Measurements from ENCODE around the gene CIPC. TPM values are rescaled to one million over a fixed set of nuclear protein-coding genes. Genes with fewer than 3 reads are reported as not detected.
A peak's percentile ranks its signal among the peaks of the same experiment; 100 is the strongest.

CIPC gene
- polyA plus RNA-seq, 3 donors = 24.2 to 25.4 (median 24.3) TPM

- peak in 1 of 3 donors; percentile 34 for DNase-seq (ENCODE audit: low read depth in 3 of 3, low spot score in 2 of 3)
Observed at GRCh38 chr14:77099425-77100167, 1.5 kb downstream of the CIPC start.

GRCh38 chr14:77100961-77101360 is 2.9 kb downstream of the CIPC start:
- DNase-seq (ENCODE audit: low read depth in 3 of 3, low spot score in 2 of 3) = no peak

GRCh38 chr14:77102154-77102553 is 4.1 kb downstream of the CIPC start:
- no peak for DNase-seq (ENCODE audit: low read depth in 3 of 3, low spot score in 2 of 3)

DNA sequence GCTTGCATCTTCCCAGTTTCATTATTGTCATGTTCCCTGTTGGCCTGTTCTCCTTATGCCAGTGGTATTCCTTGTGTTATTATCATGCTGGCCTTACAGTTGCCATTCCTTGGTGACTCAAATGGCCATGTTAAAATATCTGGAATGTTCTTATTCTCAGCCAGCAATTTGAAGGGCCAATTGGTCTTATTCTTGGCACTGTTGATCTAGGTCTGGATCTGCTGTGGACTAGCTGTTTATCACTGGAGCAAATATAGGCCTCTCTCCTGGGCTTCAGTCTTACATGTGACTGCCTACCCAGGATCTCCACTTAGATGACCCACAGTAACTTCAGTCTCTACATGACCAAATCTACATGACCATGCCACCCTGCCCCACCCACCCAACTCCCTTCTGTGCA is 5.4 kb downstream of the CIPC start:
- no peak for DNase-seq (ENCODE audit: low read depth in 3 of 3, low spot score in 2 of 3)

GRCh38 chr14:77103951-77104350 is 5.9 kb downstream of the CIPC start:
- DNase-seq (ENCODE audit: low read depth in 3 of 3, low spot score in 2 of 3) = no peak

GRCh38 chr14:77104393-77104792 is 6.3 kb downstream of the CIPC start:
- DNase-seq (ENCODE audit: low read depth in 3 of 3, low spot score in 2 of 3) = no peak

GRCh38 chr14:77105145-77105939 is 7.3 kb downstream of the CIPC start:
- DNase-seq (ENCODE audit: low read depth in 3 of 3, low spot score in 2 of 3) = no peak

- no peak for DNase-seq (ENCODE audit: low read depth in 3 of 3, low spot score in 2 of 3)
Observed at GRCh38 chr14:77106666-77107065, 8.6 kb downstream of the CIPC start.

- DNase-seq (ENCODE audit: low read depth in 3 of 3, low spot score in 2 of 3) = no peak
Observed at GRCh38 chr14:77107228-77107627, 9.2 kb downstream of the CIPC start.

- DNase-seq (ENCODE audit: low read depth in 3 of 3, low spot score in 2 of 3) = no peak
Observed at GRCh38 chr14:77108753-77109152, 10.7 kb downstream of the CIPC start.

- no peak for DNase-seq (ENCODE audit: low read depth in 3 of 3, low spot score in 2 of 3)
Observed at GRCh38 chr14:77109656-77110055, 11.6 kb downstream of the CIPC start.

GRCh38 chr14:77110286-77110685 is 12.2 kb downstream of the CIPC start:
- DNase-seq (ENCODE audit: low read depth in 3 of 3, low spot score in 2 of 3) = no peak

- no peak for DNase-seq (ENCODE audit: low read depth in 3 of 3, low spot score in 2 of 3)
Observed at GRCh38 chr14:77111021-77111420, 13.0 kb downstream of the CIPC start.

DNA sequence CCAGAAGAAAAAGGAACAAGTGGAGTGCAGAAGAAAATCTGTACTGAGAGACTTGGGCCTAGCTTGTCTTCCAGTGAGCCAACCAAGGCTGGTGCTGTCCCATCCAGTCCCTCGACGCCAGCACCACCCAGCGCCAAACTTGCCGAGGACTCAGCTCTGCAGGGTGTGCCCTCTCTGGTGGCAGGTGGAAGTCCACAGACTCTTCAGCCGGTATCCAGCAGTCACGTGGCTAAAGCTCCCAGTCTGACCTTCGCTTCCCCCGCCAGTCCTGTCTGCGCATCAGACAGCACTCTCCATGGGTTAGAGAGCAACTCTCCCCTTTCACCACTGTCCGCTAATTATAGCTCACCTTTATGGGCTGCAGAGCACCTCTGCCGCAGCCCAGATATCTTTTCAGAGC is 15.6 kb downstream of the CIPC start:
- DNase-seq (ENCODE audit: low read depth in 3 of 3, low spot score in 2 of 3) = no peak

GRCh38 chr14:77114609-77115008 is 16.6 kb downstream of the CIPC start:
- DNase-seq (ENCODE audit: low read depth in 3 of 3, low spot score in 2 of 3) = no peak

DNA sequence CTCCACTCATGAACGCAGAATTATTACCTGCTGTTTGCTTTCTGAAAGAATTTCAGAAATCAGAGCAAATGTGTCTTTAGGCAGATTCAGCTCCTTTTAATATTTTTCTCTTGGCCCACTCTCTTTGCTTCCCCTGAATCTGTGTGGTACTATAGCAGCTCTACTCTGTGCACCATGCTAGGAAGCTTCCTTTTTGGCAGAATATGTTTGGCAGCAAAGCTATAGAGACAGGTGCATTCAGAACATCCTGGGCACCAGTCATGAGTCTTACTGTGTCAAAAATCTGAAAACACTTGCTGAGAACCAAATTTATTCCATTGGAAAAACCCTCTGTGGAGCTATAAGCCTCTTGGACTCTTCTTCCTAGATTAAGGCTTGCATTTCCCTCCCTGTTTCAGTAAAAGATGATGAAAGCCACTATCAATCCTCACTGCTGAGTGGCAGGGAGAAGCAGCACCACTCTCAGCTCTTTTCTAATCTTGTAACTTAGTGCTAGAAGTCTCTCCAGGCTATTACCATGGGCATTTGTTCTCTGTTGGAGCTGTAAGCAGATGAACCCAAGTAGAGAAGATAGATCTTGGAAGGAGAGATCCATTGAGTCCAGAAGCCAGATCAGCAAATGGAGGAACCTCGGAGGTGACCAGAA is 18.2 kb downstream of the CIPC start:
- DNase-seq (ENCODE audit: low read depth in 3 of 3, low spot score in 2 of 3) = no peak

- no peak for DNase-seq (ENCODE audit: low read depth in 3 of 3, low spot score in 2 of 3)
Observed at GRCh38 chr14:77119851-77120250, 21.8 kb downstream of the CIPC start.

GRCh38 chr14:77120771-77121743 is 23.0 kb downstream of the CIPC start:
- no peak for DNase-seq (ENCODE audit: low read depth in 3 of 3, low spot score in 2 of 3)

DNA sequence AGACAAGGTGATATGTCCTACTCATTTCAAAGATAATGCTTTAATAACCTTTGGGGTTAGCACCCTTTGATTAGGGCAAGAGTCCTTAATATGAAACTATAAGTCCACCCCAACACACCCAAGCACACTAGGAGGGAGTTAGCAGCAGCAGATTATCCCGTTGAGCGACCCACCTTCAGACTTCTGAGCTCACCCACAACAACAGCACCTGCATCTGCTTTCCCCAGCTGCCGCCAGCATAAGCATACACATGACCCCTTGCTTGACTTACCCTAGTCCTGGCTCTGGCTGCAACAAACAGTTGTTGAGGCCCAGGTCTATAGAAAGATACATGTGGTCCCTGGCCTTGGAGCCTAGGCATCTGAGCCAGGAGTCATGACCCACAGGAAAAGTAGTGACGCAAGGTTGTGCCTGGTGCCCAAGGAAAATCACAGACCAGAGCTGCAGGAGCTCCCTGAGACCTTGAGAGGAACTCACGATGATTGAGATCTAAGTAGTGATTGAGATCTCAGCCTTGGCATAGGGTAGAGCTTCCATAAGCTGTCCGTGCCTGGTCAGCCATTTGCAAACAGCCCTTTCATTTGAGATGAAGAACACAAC is 24.6 kb downstream of the CIPC start:
- DNase-seq (ENCODE audit: low read depth in 3 of 3, low spot score in 2 of 3) = no peak
